Measurements from ENCODE around the gene TOMM40.
"Not testable (repeated sequence)": the region's sequence is repeated elsewhere in the genome, so short reads cannot be mapped to it uniquely, and the experiment has no call there.

The TOMM40 gene

DNA sequence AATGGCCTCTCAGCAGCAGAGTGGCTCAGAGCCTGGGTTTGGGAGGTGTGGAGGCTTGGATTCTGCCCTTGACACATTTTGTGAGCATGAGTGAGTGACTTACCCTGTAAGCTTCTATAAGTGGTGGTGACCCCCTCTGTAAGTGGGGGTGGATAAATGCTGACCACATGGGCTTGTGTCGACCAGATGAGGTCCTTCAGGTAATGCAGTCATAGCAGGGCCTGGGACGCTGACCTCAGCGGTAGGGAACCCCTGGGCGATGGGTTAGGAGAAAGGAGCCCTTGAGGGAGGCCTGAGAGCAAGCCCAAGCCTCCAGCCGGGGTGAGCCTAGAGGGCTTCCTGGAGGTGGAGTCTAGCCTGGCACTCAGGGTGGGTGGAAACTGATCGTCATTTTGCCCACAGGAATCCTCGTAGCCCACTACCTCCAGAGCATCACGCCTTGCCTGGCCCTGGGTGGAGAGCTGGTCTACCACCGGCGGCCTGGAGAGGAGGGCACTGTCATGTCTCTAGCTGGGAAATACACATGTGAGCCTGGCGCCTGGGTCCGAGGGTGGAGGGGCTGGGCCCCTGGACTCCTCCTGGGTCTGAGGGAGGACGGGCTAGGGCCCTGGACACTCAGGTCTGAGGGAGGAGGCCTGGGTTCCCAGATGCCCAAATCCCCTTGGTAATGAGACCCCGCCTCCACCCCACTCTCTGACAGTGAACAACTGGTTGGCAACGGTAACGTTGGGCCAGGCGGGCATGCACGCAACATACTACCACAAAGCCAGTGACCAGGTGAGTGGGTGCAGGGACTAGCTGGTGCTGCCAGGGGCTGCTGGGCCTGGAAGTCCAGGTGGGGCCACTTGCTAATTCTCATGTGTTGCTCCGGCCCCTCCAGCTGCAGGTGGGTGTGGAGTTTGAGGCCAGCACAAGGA is 9.5 kb downstream of the TOMM40 start:
- no peak for DNase-seq

- no peak for DNase-seq
Measured at GRCh38 chr19:44903216-44903601, 12.2 kb downstream of the TOMM40 start.

DNA sequence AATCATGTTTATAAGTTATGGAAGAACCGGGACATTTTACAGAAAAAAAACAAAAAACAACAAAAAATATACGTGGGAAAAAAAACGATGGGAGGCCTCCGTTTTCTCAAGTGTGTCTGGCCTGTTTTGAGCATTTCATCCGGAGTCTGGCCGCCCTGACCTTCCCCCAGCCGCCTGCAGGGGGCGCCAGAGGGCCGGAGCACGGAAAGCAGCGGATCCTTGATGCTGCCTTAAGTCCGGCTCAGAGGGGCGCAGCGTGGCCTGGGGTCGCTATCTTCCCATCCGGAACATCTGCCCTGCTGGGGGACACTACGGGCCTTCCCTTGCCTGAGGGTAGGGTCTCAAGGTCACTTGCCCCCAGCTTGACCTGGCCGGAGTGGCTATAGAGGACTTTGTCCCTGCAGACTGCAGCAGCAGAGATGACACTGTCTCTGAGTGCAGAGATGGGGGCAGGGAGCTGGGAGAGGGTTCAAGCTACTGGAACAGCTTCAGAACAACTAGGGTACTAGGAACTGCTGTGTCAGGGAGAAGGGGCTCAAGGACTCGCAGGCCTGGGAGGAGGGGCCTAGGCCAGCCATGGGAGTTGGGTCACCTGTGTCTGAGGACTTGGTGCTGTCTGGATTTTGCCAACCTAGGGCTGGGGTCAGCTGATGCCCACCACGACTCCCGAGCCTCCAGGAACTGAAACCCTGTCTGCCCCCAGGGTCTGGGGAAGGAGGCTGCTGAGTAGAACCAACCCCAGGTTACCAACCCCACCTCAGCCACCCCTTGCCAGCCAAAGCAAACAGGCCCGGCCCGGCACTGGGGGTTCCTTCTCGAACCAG is 12.8 kb downstream of the TOMM40 start:
- DNase-seq = peak; percentile 46

DNA sequence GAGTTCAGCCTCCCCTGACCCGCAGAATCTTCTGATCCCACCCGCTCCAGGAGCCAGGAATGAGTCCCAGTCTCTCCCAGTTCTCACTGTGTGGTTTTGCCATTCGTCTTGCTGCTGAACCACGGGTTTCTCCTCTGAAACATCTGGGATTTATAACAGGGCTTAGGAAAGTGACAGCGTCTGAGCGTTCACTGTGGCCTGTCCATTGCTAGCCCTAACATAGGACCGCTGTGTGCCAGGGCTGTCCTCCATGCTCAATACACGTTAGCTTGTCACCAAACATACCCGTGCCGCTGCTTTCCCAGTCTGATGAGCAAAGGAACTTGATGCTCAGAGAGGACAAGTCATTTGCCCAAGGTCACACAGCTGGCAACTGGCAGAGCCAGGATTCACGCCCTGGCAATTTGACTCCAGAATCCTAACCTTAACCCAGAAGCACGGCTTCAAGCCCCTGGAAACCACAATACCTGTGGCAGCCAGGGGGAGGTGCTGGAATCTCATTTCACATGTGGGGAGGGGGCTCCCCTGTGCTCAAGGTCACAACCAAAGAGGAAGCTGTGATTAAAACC is 13.5 kb downstream of the TOMM40 start:
- DNase-seq = no peak

DNA sequence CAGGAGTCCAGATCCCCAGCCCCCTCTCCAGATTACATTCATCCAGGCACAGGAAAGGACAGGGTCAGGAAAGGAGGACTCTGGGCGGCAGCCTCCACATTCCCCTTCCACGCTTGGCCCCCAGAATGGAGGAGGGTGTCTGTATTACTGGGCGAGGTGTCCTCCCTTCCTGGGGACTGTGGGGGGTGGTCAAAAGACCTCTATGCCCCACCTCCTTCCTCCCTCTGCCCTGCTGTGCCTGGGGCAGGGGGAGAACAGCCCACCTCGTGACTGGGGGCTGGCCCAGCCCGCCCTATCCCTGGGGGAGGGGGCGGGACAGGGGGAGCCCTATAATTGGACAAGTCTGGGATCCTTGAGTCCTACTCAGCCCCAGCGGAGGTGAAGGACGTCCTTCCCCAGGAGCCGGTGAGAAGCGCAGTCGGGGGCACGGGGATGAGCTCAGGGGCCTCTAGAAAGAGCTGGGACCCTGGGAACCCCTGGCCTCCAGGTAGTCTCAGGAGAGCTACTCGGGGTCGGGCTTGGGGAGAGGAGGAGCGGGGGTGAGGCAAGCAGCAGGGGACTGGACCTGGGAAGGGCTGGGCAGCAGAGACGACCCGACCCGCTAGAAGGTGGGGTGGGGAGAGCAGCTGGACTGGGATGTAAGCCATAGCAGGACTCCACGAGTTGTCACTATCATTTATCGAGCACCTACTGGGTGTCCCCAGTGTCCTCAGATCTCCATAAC is 14.5 kb downstream of the TOMM40 start, which contains the start of gene APOE:
TSS of gene APOE (plus strand) at position 360 of the 724 bp plus-strand sequence. CDS start 829 bp downstream, outside the sequence.
- no peak for DNase-seq

DNA sequence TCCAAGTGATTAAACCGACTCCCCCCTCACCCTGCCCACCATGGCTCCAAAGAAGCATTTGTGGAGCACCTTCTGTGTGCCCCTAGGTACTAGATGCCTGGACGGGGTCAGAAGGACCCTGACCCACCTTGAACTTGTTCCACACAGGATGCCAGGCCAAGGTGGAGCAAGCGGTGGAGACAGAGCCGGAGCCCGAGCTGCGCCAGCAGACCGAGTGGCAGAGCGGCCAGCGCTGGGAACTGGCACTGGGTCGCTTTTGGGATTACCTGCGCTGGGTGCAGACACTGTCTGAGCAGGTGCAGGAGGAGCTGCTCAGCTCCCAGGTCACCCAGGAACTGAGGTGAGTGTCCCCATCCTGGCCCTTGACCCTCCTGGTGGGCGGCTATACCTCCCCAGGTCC is 16.6 kb downstream of the TOMM40 start:
- no peak for DNase-seq

GRCh38 chr19:44908074-44908835 is 17.2 kb downstream of the TOMM40 start:
- no peak for DNase-seq

- DNase-seq = no peak
Measured at GRCh38 chr19:44908836-44909261, 17.8 kb downstream of the TOMM40 start.

GRCh38 chr19:44909775-44910174 is 18.7 kb downstream of the TOMM40 start:
- no peak for DNase-seq

DNA sequence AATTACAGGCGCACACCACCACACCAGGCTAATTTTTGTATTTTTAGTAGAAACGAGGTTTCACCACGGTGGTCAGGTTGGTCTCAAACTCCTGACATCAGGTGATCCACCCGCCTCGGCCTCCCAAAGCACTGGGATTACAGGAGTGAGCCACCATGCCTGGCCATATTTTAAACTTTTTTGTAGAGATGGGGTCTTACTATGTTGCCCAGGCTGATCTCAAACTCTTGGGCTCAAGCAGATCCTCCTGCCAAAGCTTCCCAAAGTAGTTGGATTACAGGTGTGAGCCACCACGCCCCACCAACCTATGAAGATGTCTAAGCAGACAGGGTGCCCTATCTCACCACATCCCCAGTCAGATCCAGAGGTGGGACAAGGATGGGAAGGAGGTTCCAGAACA is 20.8 kb downstream of the TOMM40 start:
- not testable (repeated sequence) for DNase-seq

- DNase-seq = no peak
Measured at GRCh38 chr19:44912854-44913253, 21.8 kb downstream of the TOMM40 start.

- DNase-seq = not testable (repeated sequence)
Measured at GRCh38 chr19:44913512-44914432, 22.7 kb downstream of the TOMM40 start.

DNA sequence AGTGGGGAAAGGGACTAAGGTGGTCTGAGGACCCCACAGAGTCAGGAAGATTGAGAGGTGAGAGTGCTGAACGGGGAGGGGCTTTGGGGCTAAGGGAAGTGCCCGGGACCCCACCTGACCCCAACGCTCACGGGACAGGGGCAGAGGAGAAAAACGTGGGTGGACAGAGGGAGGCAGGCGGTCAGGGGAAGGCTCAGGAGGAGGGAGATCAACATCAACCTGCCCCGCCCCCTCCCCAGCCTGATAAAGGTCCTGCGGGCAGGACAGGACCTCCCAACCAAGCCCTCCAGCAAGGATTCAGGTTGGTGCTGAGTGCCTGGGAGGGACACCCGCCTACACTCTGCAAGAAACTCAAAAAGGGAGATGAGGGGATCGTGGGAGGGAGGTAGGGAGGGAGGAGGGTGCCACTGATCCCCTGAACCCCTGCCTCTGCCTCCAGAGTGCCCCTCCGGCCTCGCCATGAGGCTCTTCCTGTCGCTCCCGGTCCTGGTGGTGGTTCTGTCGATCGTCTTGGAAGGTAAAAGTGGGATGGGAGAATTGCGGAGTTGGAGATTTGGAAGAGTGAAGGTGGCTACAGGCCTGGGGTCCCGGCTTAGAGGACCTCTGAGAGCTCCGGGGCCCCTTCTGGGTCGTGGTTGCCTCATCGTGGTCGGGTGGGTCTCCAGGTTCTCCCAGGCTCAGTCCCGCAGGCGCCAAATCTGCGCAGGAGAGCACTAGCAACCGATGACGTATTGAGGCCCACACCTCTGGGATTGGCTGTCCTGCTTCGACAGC is 23.6 kb downstream of the TOMM40 start, which contains the start of gene APOC1:
TSS of gene APOC1 (plus strand) at position 176 of the 774 bp plus-strand sequence. CDS start at position 460, 284 bp downstream.
- peak; percentile 88 for DNase-seq

DNA sequence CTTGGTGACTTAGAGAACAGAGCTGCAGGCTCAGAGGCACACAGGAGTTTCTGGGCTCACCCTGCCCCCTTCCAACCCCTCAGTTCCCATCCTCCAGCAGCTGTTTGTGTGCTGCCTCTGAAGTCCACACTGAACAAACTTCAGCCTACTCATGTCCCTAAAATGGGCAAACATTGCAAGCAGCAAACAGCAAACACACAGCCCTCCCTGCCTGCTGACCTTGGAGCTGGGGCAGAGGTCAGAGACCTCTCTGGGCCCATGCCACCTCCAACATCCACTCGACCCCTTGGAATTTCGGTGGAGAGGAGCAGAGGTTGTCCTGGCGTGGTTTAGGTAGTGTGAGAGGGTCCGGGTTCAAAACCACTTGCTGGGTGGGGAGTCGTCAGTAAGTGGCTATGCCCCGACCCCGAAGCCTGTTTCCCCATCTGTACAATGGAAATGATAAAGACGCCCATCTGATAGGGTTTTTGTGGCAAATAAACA is 33.2 kb downstream of the TOMM40 start:
- no peak for DNase-seq

GRCh38 chr19:44925114-44925891 is 34.2 kb downstream of the TOMM40 start:
- no peak for DNase-seq

- not testable (repeated sequence) for DNase-seq
Measured at GRCh38 chr19:44926245-44927077, 35.4 kb downstream of the TOMM40 start.

DNA sequence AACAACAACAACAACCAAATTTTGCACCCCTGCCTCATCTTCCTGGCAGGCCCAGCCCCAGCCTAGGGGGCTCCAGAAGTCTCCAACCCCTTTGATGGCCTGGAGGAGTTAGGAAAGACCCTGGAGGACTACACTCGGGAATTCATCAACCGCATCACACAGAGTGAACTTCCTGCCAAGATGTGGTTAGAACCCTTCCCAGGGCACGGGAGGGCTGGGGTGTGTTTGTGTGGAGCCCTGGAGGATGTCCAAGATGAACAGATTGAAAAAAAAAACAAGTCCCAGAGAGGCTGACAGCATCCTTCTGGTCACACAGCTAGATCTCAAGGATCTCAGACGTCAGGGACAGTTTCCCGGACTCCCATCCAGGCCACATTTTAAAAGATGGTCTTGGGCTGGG is 36.7 kb downstream of the TOMM40 start:
- no peak for DNase-seq

- no peak for DNase-seq
Measured at GRCh38 chr19:44930088-44930487, 39.0 kb downstream of the TOMM40 start.

Measured in NCI-H146 (cell line).